ENCODE results near the gene PPP2R2D.

PPP2R2D gene

DNA sequence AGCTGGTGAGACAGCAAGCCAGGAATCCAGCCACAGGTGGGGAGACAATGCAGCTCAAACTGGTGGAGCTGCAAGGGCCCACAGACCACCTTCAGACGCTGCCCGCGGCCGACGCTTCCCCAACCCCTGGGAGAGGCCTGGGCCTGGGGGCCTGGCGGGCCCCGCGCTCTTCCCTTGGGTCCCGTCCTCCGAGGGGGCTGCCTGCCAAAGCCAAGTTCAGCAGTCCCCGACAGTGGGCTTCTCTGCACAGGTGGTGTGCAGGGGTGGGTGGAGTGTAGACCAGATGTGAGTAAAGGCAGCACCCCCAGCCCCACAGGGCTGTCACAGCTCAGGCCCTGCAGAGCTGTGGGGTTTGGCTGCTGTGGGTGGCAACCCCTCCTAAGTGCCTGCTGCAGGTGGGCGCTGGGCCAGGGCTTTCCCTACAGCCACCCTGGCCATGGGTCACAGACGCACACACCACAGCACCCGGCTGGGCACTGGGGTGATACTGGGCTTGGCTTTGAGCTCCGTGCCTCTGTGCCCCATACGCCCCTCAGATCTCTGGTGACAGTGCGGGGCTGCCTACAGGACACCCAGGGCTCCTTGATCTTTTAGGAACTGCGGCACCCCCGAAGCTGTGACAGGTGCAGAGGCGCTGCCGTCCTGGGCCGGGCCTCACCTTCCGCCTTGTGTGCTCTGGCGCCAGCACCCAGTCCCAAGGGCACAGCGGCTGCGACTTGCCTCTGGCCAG lies 60.4 kb downstream of the PPP2R2D start:
- H3K36me3 Mint-ChIP-seq: peaks cover 21% of the 10 kb centered on the region
- H3K4me3 Mint-ChIP-seq: no peak overlapping the region
- CTCF ChIA-PET: no interaction called here
- no peaks in the 10 kb centered on the region for H3K27me3 Mint-ChIP-seq
- H3K27ac Mint-ChIP-seq: peak overlapping the region; percentile 54
- DNase-seq: no peak
- no peaks in the 10 kb centered on the region for H3K9me3 Mint-ChIP-seq
- peaks cover 23% of the 10 kb centered on the region for H3K4me1 Mint-ChIP-seq

DNA sequence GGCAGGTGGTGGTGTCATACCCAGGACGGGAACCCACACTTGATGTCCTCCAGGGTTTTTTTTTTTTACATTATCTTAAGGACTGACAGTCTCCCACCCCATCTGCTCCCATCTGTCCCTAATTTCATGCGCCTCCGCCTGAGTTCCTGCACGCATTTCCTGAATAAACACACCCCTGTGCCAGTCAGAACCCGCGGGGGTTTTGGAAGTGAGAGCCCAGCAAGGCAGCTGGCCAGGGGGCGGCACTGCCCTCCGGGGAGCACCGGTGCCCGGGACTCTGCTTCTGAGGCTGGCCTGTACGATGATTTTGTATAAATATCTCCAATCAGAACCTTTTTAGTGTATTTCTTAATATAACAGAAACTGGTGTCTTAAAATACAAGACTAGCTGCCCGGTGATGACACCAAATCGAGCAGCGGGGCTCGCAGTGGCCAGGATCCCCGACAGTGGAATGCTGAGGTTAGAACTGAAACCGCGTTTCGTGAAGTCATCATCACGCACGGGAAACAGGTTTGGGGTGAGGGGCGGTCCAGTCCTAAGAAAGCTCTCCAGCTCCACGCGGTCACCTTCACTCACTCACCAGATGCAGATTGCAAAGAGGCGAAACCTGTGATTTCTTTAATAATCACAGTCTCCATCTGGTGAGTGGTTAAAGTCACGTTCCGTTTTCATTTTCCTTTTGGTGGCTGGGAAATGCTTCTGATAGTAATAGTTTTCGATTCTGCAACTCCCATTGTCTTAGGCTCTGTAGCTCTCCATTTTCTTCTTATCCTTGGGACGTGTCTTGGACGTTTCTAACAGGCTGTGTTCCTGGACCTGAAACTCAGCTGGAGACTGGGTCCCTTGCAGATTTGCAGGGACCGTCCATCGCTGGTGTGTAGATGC lies 61.2 kb downstream of the PPP2R2D start:
- CTCF ChIA-PET: interaction anchor here (1.5 kb wide), 1 partner anchor 76 kb away, joined by 5 read pairs; no protein-coding TSS in a partner anchor
- Mint-ChIP-seq H3K27ac (no peak overlapping the region), H3K36me3 (peaks cover 17% of the 10 kb centered on the region), H3K27me3 (no peaks in the 10 kb centered on the region), H3K9me3 (no peaks in the 10 kb centered on the region), H3K4me3 (no peak overlapping the region), H3K4me1 (peaks cover 25% of the 10 kb centered on the region)
- DNase-seq: no peak

DNA sequence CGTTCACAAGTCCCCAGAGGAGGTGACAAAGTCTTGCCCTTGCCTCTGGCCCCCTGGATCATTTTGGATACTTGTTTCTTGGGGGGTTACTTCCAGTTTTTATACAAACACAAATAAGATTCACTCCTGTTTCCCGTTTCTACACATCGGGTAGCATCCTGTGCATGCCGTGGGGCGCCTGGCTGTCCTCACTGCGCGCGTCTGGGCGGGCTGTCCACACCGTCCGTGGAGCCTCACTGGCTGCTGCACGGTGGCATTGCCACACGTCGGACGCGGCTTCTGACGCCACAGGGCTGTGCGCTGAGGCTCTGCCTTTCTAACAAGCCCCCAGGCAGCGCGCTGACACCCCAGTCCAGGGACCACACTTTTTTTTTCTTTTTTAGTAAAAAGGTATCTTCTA lies 62.5 kb downstream of the PPP2R2D start:
- Mint-ChIP-seq H3K36me3 (peaks cover 17% of the 10 kb centered on the region), H3K4me1 (peaks cover 27% of the 10 kb centered on the region), H3K4me3 (no peak overlapping the region), H3K27ac (no peak overlapping the region), H3K9me3 (no peaks in the 10 kb centered on the region), H3K27me3 (no peaks in the 10 kb centered on the region)
- CTCF ChIA-PET: no interaction called here
- no peak for DNase-seq

DNA sequence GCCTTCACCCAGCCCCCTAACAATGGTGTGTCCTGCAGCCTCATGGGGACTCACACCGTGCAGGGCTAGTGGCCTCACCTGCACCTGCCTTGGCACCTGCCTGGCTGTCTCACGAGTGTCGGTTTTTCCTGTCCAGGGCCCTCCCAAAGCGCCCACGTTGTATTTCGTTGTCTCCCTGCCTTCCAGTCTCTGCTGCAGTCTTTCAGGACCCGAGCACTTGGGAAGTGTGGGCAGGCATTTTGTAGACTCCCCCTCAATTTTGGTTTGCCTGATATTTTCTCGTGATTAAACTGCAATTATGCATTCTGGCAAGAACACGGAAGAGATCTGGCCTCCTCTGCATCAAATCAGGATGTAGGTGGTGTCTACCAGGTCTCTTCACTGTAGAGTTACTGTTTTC lies 63.0 kb downstream of the PPP2R2D start:
- Mint-ChIP-seq H3K27me3 (no peaks in the 10 kb centered on the region), H3K36me3 (peaks cover 22% of the 10 kb centered on the region), H3K9me3 (no peaks in the 10 kb centered on the region), H3K27ac (peak overlapping the region; percentile 33), H3K4me3 (no peak overlapping the region), H3K4me1 (peaks cover 27% of the 10 kb centered on the region)
- DNase-seq: no peak
- CTCF ChIA-PET: no interaction called here

DNA sequence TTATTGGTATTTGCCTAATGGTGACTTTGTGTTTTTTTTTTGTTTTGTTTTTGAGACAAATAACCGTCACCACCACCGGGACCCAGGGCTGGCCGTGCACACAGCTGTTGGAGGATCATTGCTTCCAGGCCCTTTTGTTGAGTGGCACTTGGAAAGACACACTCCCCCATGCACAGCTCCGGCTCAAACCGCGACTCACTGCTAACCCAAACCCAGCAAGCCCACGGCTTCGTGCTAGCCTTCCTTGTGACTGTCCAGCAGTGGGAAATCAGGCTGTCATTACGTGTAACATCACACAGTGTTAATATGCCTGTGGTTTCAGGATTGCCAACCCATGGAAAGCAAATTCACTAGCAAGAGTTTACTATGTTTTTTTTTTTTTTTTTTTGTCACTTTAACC lies 63.5 kb downstream of the PPP2R2D start:
- Mint-ChIP-seq H3K27me3 (no peaks in the 10 kb centered on the region), H3K4me1 (peaks cover 27% of the 10 kb centered on the region), H3K36me3 (peaks cover 27% of the 10 kb centered on the region), H3K9me3 (no peaks in the 10 kb centered on the region), H3K27ac (no peak overlapping the region), H3K4me3 (no peak overlapping the region)
- no peak for DNase-seq
- CTCF ChIA-PET: interaction anchor here (1.0 kb wide), 1 partner anchor 42 kb away, joined by 3 read pairs; no protein-coding TSS in a partner anchor

DNA sequence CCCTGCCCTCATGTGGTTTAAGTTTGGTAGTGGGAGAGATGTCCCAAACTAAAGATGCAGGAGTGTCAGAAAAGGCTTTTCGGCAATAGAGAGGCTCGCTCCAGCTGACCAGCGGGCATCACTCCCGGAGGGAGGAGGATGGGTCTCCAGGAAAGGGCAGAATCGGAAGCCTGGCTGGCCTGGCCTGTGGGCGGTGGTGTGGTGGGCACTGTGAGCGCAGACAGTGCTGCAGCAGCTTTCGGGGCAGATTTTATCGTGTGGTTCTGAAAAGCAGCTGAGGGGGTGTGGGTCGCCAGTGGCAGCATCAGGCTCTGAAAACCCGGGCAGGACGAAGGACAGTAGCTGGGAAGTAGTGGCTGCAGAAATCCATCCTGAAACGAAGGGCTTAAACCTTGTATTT lies 68.1 kb downstream of the PPP2R2D start:
- CTCF ChIA-PET: no interaction called here
- Mint-ChIP-seq H3K27me3 (no peaks in the 10 kb centered on the region), H3K27ac (no peak overlapping the region), H3K4me3 (no peak overlapping the region), H3K9me3 (no peaks in the 10 kb centered on the region), H3K36me3 (peaks cover 58% of the 10 kb centered on the region), H3K4me1 (peaks cover 62% of the 10 kb centered on the region)
- DNase-seq: no peak

DNA sequence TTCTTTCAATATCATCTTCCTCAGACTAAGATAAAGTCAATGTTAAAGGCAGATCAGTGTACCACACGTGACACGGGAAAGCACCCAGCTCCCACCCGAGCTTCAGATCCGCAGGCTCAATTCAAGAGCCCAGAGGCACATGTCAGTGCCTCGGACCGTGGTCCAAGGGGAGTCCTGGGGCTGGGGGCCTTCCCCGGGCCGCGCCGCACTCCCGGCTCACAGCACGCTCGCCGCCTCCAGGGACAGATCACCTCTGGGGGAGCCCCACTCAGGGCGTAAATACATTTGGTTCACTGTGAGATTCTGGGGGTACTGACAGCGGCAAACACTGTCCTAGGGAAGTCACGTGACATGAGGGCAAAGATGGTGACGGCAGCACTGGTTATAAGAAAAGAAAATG lies 70.1 kb downstream of the PPP2R2D start:
- Mint-ChIP-seq H3K9me3 (no peaks in the 10 kb centered on the region), H3K36me3 (peaks cover 63% of the 10 kb centered on the region), H3K4me1 (peaks cover 63% of the 10 kb centered on the region), H3K27ac (no peak overlapping the region), H3K4me3 (no peak overlapping the region), H3K27me3 (no peaks in the 10 kb centered on the region)
- CTCF ChIA-PET: no interaction called here
- DNase-seq: no peak

DNA sequence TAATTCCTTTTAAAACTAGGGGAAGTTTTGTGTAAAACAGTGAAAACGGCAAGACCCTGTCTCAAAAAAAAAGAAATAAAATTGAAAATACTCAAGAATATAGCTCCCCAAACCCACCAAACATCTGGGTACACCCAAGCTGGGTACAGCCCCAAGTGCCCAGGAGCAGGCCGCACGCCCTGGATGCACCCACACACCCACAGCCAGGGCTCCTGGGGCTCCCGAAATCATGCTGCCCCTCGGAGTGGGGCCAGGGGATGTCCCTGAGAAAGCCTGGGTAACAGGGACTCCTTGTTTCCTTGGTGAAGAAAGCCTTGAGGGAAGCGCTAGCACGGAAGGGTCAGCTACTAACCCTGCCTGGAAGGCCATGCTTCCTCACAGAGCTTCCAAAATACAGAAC lies 70.8 kb downstream of the PPP2R2D start:
- Mint-ChIP-seq H3K4me3 (peak overlapping the region; percentile 73), H3K27me3 (no peaks in the 10 kb centered on the region), H3K4me1 (peaks cover 66% of the 10 kb centered on the region), H3K9me3 (no peaks in the 10 kb centered on the region), H3K36me3 (peaks cover 66% of the 10 kb centered on the region), H3K27ac (peak overlapping the region; percentile 98)
- no peak for DNase-seq
- CTCF ChIA-PET: interaction anchor here (0.8 to 1.3 kb wide), 2 partner anchors 9 to 86 kb away, joined by 3 to 6 read pairs; no protein-coding TSS in a partner anchor

DNA sequence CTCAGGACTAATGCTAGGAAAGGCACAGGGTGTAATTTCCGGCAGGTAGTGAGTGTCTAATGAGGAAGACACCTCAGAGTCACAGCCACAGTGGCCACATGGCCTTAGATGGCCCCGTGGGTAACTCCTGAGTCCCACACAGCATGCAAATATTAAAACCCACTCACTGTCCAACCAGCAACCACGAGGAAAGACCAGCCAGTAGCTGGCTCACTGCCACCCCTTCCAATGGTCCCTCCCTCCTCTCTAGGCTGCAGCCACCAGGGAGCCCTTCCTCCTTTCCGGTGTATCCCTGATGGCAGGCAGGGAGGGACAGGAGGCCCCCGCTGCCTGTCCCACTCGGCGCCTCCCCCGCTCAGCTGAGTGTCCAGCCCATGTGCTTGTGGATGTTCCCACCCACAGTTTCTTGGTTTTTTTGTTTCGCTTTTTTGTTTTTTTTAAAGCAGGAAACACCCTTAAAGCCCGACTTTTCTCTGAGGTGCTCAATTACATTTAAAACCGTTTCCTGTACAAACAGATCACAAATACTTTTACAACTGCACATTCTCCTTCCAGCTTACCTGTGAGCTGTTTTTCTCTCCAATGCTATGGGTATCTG lies 71.8 kb downstream of the PPP2R2D start:
- Mint-ChIP-seq H3K27me3 (no peaks in the 10 kb centered on the region), H3K9me3 (no peaks in the 10 kb centered on the region), H3K27ac (peak overlapping the region; percentile 98), H3K4me1 (peaks cover 75% of the 10 kb centered on the region), H3K36me3 (peaks cover 72% of the 10 kb centered on the region), H3K4me3 (peak overlapping the region; percentile 73)
- peak; percentile 75 for DNase-seq
- CTCF ChIA-PET: interaction anchor here (0.8 to 3.4 kb wide), 5 partner anchors 8 to 87 kb away, joined by 3 to 14 read pairs (median 4); no protein-coding TSS in a partner anchor

DNA sequence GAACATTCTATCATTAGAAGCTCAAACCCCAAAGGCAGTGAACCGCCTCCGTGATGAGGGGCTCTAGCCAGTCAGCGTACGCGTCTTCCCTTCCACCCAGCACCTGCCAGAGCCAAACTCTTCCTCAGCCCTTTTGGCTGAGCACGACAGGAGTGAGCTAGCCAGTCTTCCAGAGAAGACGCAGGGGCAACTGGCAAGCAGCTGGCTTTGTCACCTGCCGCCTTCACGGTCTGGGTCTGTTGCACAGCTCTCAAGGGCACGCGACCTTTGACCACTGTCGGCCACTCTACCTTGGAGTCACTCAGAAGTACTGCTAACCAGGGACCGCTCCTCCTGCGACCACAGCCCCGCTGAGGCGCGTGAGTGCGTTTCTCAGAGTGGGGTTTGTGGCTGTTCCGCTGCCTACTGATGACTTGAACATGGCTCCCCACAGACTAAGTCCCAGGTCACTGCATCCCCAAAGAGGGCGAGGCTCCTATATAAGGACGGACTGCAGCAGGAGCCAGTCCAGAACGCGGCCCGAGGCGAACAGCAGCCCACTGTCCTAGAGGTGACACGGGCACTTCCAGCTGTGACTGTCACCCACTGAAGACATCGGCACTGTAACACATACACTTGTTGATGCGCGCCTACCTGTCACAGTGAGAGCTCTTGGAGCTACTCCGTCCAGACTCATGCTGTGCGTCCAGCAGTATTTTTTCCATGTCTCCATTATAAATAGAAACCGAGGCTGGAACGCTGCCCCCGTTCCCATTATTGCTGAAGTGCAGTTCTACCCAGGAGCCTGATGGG lies 72.5 kb downstream of the PPP2R2D start:
- Mint-ChIP-seq H3K4me3 (peak overlapping the region; percentile 73), H3K27me3 (no peaks in the 10 kb centered on the region), H3K36me3 (peaks cover 78% of the 10 kb centered on the region), H3K9me3 (no peaks in the 10 kb centered on the region), H3K27ac (peak overlapping the region; percentile 98), H3K4me1 (peaks cover 82% of the 10 kb centered on the region)
- CTCF ChIA-PET: interaction anchor here (1.1 to 3.4 kb wide), 4 partner anchors 7 to 87 kb away, joined by 3 to 14 read pairs (median 5); no protein-coding TSS in a partner anchor
- peak; percentile 48 for DNase-seq

DNA sequence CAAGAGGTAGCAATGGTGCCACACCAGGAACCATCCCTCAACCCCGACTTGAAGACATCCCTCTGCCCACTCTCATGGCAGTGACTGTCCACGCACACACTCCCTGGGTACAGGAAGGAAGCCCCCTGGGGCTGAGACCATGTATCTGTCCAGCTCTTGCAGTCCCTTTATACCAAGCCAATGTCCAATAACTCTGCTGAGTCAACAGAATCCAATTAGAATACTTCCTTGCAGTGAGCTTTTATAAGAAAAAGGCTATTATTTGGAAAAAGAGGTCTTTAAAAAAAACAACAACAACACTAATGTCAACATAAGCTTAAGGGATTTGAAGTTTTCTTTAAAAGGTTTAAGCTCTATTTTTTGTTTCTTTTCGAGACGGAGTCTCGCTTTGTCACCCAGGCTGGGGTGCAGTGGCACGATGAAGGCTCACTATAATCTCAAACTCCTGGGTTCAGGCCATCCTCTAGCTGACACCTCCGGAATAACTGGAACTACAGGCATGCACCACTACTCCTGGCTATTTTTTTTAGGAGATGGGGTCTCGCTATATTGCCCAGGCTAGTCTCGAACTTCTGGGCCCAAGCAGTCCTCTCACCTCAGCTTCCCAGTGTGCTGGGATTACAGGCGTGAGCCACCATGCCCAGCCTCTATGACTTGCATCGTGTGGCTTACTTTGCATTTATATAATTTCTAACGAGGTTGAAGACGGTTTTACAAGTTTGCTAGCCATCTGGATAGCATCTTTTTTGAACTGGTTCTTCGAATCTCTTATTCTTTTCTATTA lies 73.4 kb downstream of the PPP2R2D start:
- no peak for DNase-seq
- CTCF ChIA-PET: interaction anchor here (2.1 to 3.4 kb wide), 2 partner anchors 49 to 88 kb away, joined by 7 to 14 read pairs; no protein-coding TSS in a partner anchor
- Mint-ChIP-seq H3K4me1 (peaks cover 90% of the 10 kb centered on the region), H3K27me3 (no peaks in the 10 kb centered on the region), H3K27ac (peak overlapping the region; percentile 98), H3K36me3 (peaks cover 74% of the 10 kb centered on the region), H3K9me3 (no peaks in the 10 kb centered on the region), H3K4me3 (peak overlapping the region; percentile 73)

DNA sequence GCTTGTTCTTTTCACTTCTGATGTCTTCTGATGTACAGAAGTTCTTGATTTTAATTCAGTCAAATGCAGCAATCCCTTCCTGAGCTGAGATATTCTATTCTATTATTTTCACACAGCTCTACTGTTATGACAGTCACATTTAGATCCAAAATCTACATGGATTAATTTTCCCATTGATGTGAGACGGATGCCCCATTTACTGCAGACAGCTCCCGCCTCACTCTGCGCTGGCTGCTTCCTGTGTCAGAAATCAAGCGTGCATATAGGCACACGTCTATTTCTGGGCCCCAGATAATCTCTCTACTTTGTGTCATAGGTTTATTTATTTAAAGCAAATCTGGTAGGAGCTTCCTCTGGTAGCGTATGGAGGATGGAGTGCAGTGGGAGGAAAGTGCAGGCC lies 74.2 kb downstream of the PPP2R2D start:
- H3K4me1 Mint-ChIP-seq: peaks cover 97% of the 10 kb centered on the region
- peak overlapping the region; percentile 29 for H3K4me3 Mint-ChIP-seq
- H3K27ac Mint-ChIP-seq: peak overlapping the region; percentile 98

DNA sequence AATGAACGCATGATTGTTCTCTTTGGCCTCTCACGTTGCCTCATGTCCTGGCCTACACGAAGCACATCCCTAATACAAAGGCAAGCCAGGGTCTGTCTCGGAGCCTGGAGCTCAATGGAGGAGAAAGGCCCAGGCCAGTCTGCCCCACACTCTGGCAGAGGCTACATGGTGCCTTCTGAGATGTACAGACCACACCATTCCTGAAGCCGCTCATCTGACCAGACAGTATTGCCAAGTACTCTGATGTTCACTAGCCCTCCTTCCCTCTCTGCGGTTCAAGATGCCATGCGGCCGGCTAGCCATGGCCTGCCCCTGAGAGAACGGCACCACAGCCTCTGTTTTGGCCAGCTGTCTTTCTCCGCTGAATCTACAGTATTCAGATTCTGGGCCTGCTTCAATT lies 75.0 kb downstream of the PPP2R2D start:
- no peaks in the 10 kb centered on the region for H3K9me3 Mint-ChIP-seq
- H3K4me3 Mint-ChIP-seq: peak overlapping the region; percentile 38
- H3K27ac Mint-ChIP-seq: peak overlapping the region; percentile 24
- no peak for DNase-seq
- H3K27me3 Mint-ChIP-seq: peaks cover 2% of the 10 kb centered on the region
- H3K4me1 Mint-ChIP-seq: peaks cover 92% of the 10 kb centered on the region
- CTCF ChIA-PET: interaction anchor here (2.1 to 3.4 kb wide), 2 partner anchors 47 to 90 kb away, joined by 7 to 14 read pairs; no protein-coding TSS in a partner anchor
- H3K36me3 Mint-ChIP-seq: peaks cover 73% of the 10 kb centered on the region

More for the DNA sequence above, 74.2 kb downstream of the PPP2R2D start:
- Mint-ChIP-seq H3K9me3 (no peaks in the 10 kb centered on the region), H3K36me3 (peaks cover 80% of the 10 kb centered on the region), H3K27me3 (no peaks in the 10 kb centered on the region)
- peak; percentile 33 for DNase-seq
- CTCF ChIA-PET: interaction anchor here (2.1 to 3.4 kb wide), 2 partner anchors 48 to 89 kb away, joined by 7 to 14 read pairs; no protein-coding TSS in a partner anchor
